IPS-15b (cell line): Measurements from ENCODE around the gene PHLDB1.

Source experiments
- H3K27me3 ChIP-seq: one replicate; pipeline ENCODE4 v1.6.1; 2013; ENCODE audit warnings: low read length; ENCODE audit not compliant: control insufficient read depth, insufficient read depth
- H3K36me3 ChIP-seq: one replicate; pipeline ENCODE4 v1.6.1; 2013; ENCODE audit warnings: low read length; ENCODE audit not compliant: control insufficient read depth, insufficient read depth
- H3K4me1 ChIP-seq: one replicate; pipeline ENCODE4 v1.6.1; 2013; ENCODE audit warnings: mild to moderate bottlenecking, low read length; ENCODE audit not compliant: control insufficient read depth, insufficient read depth
- H3K4me3 ChIP-seq: one replicate; pipeline ENCODE4 v1.5.1; 2013; ENCODE audit warnings: low read depth, low read length
- H3K9ac ChIP-seq: one replicate; pipeline ENCODE4 v1.6.1; 2013; ENCODE audit warnings: low read depth, mild to moderate bottlenecking, low read length
- H3K9me3 ChIP-seq: one replicate; pipeline ENCODE4 v1.6.1; 2013; ENCODE audit warnings: mild to moderate bottlenecking, low read length; ENCODE audit not compliant: control insufficient read depth, insufficient read depth

Gene PHLDB1

GRCh38 chr11:118648291-118648690 is 40.9 kb downstream of the PHLDB1 start:
- Histone ChIP-seq H3K9me3 (no peaks in the 10 kb centered on the region), H3K4me1 (no peaks in the 10 kb centered on the region), H3K4me3 (no peak overlapping the region), H3K36me3 (peaks cover 35% of the 10 kb centered on the region), H3K9ac (no peak overlapping the region), H3K27me3 (no peaks in the 10 kb centered on the region)

GRCh38 chr11:118649941-118650340 is 42.5 kb downstream of the PHLDB1 start:
- Histone ChIP-seq H3K9ac (no peak overlapping the region), H3K36me3 (peaks cover 28% of the 10 kb centered on the region), H3K9me3 (no peaks in the 10 kb centered on the region), H3K27me3 (no peaks in the 10 kb centered on the region), H3K4me1 (no peaks in the 10 kb centered on the region), H3K4me3 (no peak overlapping the region)

DNA sequence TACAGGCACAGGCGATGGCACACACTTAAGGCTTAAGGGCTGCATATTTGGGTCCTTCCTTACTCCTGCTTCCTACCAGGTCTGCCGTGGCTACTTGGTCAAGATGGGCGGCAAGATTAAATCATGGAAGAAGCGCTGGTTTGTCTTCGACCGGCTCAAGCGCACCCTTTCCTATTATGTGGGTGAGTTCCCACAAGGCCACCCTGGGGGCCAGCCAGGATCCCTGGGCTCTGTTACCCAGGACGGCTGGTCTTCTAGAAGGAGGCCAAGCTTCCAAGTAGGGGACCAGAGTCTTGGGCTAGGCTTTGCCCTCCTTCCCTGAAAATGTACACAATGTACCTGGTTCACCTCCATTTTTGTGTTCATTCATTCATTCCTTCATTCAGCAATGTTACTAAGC is 43.0 kb downstream of the PHLDB1 start:
- peaks cover 26% of the 10 kb centered on the region for H3K36me3 ChIP-seq
- no peak overlapping the region for H3K4me3 ChIP-seq
- no peak overlapping the region for H3K9ac ChIP-seq
- H3K9me3 ChIP-seq: no peaks in the 10 kb centered on the region
- no peaks in the 10 kb centered on the region for H3K27me3 ChIP-seq
- H3K4me1 ChIP-seq: no peaks in the 10 kb centered on the region

DNA sequence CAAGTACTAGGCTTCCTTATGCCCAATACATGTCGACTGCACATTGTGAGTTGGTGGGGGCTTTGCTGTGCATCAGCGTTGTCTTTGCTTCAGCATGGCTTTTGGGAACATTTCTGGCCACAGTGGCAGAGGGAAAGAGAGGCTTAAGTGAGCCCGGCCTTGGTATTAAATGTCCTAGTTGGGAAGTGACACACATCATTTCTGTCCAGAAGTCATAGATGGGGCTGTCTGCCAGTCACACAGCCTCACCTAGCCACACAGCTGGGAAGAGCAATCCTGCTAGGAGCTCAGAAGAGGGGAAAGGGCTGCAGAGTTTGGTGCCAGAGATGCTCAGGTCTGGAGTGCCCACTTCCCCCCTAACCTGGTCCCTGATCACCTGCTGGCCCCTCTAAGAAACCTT is 44.4 kb downstream of the PHLDB1 start:
- Histone ChIP-seq H3K36me3 (peaks cover 24% of the 10 kb centered on the region), H3K4me3 (no peak overlapping the region), H3K4me1 (no peaks in the 10 kb centered on the region), H3K9ac (no peak overlapping the region), H3K9me3 (no peaks in the 10 kb centered on the region), H3K27me3 (no peaks in the 10 kb centered on the region)

DNA sequence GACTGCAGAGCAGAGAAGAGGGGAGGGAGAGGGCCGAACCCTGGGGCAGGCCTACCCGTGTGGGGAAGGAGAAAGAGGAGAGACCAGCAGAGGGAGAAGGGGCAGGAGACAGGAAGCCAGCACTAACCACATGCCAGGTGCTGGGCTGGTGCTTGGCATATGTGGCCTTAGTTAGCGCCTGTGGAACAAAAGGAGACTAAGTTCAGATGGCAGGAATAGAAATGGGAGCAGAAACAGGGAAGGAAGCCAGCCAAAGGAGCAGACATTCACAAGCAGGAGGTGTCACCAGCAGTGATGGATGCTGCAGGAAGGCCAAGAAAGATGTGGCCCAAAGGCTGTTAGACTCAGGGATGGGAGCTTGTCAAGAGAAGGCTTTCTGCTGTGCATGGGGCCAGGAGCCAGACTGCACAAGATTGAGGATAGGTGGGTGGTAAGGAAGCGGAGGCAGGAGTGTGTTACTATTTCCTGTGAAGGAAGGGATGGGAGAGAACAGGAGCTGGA is 45.3 kb downstream of the PHLDB1 start:
- Histone ChIP-seq H3K9ac (no peak overlapping the region), H3K9me3 (no peaks in the 10 kb centered on the region), H3K4me1 (no peaks in the 10 kb centered on the region), H3K4me3 (no peak overlapping the region), H3K36me3 (peaks cover 26% of the 10 kb centered on the region), H3K27me3 (no peaks in the 10 kb centered on the region)

GRCh38 chr11:118653684-118654390 is 46.4 kb downstream of the PHLDB1 start:
- H3K4me1 ChIP-seq: no peaks in the 10 kb centered on the region
- no peaks in the 10 kb centered on the region for H3K9me3 ChIP-seq
- no peak overlapping the region for H3K4me3 ChIP-seq
- H3K36me3 ChIP-seq: peaks cover 29% of the 10 kb centered on the region
- no peaks in the 10 kb centered on the region for H3K27me3 ChIP-seq
- H3K9ac ChIP-seq: no peak overlapping the region

DNA sequence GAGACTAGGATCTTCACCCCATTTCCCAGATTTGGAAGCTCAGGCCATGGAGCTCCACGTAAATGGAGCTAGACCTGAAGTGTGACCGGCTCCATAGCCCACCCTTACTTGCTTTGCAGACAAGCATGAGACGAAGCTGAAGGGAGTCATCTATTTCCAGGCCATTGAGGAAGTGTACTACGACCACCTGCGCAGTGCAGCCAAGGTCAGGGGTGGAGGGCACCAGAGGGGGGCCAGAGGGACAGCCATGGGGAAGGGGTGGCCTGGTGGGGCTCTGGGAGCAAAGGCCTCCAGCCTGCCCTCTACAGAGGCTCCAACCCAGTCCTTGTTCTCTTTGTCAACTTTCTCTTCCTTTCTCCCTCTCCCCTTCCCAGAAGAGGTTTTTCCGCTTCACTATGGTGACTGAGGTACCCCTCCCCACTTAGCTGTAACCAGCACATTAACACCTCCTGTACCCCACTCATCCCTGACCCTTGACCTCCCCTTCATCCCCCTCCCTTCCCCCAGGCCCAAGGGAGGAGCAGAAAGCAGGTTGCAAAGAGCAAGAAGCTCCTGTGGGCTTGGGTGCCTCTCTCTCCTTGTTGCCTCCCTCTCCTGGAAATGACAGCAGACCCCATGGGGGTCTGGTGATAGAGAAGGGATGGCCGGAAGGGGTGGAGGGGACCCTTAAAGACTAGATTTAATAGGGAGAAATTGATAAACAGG is 48.2 kb downstream of the PHLDB1 start:
- H3K4me3 ChIP-seq: no peak overlapping the region
- H3K9ac ChIP-seq: no peak overlapping the region
- H3K27me3 ChIP-seq: no peaks in the 10 kb centered on the region
- peaks cover 20% of the 10 kb centered on the region for H3K36me3 ChIP-seq
- peaks cover 8% of the 10 kb centered on the region for H3K4me1 ChIP-seq
- H3K9me3 ChIP-seq: no peaks in the 10 kb centered on the region

DNA sequence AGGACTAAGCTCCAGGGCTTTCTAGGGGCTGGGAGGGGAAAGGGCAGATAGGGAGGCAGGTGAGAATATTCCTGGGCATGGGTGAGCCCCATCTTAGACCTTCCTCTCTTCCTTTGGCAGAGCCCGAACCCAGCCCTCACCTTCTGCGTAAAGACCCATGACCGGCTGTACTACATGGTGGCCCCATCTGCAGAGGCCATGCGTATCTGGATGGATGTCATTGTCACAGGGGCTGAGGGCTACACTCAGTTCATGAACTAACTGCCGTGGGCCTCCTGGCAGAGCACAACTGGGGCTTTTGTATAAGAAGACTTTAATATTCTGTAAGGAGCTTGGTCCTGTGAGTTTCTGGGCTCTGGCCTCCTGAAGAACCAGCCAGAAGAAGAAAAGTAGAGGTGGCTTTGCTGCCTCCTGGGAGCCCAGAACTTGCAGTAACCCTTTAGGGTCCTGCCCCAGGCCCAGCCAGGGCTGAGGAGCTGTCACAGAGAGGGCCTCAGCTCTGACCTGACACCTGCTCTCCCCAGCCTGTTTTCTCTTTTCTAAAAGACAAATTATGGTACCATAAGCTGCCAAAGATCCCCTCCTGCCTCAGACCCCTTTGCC is 49.2 kb downstream of the PHLDB1 start:
- peaks cover 17% of the 10 kb centered on the region for H3K36me3 ChIP-seq
- peaks cover 9% of the 10 kb centered on the region for H3K4me1 ChIP-seq
- H3K27me3 ChIP-seq: no peaks in the 10 kb centered on the region
- H3K9me3 ChIP-seq: no peaks in the 10 kb centered on the region
- H3K9ac ChIP-seq: no peak overlapping the region
- no peak overlapping the region for H3K4me3 ChIP-seq

DNA sequence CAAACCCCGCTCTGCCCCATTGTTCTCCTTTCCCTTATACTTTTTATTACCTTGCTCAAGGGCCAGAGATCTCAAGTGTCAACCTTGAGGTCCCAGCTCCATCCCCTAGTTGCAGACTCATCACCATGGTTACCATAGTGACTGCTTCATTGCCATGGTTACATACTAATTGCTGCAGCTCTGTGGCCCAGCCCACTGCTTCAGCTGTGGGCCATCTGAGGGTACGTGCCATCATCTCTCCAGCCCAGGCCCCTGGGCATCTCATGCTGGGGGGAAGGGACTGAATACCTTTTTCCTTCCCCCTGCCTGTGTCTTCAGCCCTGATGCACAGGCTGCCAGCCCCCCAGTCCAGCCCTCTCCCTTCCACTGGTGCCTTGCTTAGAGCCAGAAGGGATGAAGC is 49.8 kb downstream of the PHLDB1 start:
- Histone ChIP-seq H3K4me3 (no peak overlapping the region), H3K36me3 (peaks cover 13% of the 10 kb centered on the region), H3K9me3 (no peaks in the 10 kb centered on the region), H3K4me1 (peaks cover 9% of the 10 kb centered on the region), H3K9ac (no peak overlapping the region), H3K27me3 (no peaks in the 10 kb centered on the region)

GRCh38 chr11:118657709-118658428 is 50.5 kb downstream of the PHLDB1 start:
- Histone ChIP-seq H3K36me3 (peaks cover 10% of the 10 kb centered on the region), H3K27me3 (no peaks in the 10 kb centered on the region), H3K9me3 (no peaks in the 10 kb centered on the region), H3K4me1 (peaks cover 9% of the 10 kb centered on the region), H3K9ac (peak overlapping the region; percentile 47), H3K4me3 (no peak overlapping the region)

DNA sequence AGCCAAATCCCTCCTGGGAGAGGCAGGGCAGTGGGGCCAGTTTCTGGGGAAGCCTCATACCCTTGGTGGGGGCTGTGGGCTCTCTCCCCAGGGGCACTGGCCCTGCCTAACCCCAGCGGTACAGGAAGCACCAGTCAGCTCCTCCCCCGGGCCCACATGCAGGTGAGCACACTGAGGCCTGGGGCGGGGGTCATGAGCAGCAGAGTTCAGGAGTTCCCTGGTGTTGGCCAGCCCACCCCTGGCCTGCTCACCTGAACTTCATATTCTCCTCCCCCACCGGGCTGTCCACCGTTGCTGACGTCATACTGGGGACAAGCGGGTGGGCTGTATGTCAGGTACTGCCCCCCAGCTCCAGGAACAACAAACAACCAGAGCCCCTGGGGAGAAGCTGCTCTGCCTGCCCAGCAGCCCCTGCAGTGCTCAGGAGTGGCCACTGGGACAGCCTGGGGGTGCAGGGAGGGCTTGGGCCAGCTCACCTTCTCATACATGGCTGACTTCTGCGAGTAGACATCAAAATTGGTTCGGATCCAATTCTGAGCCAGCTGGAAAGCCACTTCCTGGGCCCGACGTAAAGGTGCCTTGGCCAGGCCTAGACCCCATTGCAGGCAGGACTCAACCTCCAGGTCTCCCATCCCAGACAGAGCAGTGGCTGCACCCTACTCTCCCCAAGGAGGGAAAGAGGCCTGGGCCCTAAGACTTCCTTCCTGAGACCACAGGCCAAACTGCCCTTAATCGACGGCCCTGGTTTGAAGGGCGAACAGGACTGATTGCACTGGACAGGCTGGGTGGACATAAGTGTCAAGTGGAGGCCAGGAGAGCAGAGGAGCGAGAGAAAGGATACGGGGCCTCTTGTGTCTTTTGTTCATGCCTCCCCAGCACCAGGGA is 51.3 kb downstream of the PHLDB1 start:
- H3K36me3 ChIP-seq: peaks cover 8% of the 10 kb centered on the region

More for the DNA sequence above, 51.3 kb downstream of the PHLDB1 start:
- H3K9me3 ChIP-seq: no peaks in the 10 kb centered on the region
- H3K4me1 ChIP-seq: peaks cover 9% of the 10 kb centered on the region
- no peak overlapping the region for H3K4me3 ChIP-seq
- no peaks in the 10 kb centered on the region for H3K27me3 ChIP-seq
- peak overlapping the region; percentile 47 for H3K9ac ChIP-seq
